ENCODE results near the gene ITPKC.

Gene ITPKC

DNA sequence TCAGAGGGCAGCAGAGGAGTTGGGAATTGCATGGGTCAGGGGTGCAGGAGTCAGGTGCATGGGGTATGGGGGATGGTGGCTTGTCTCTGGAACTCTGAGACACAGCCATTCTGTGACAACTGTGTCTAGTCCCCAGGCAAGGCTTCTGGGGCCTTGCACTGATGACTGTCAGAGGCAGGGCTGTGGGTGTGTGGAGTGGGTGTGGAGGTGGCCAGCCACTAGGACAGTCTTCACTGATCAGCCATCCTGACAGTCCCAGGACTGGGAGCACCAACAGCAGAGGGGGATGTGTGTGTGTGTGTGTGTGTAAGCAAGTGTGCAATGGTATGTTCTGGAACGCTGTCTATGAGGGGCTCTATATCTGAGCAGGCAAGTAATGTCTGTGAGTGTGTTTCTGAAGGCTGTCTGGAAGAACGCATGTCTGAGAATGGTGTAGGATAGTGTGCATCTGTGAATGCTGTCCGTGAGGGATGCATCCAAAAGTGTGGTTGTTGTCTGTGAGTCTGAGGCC is 31.8 kb upstream of the ITPKC start:
- no peak for DNase-seq
- no peak for ATAC-seq (ENCODE audit: insufficient read depth, low read depth)
- Histone ChIP-seq H3K27ac (ENCODE audit: low read length) (no peak overlapping the region), H3K36me3 (ENCODE audit: insufficient read depth, low read length) (peaks cover 12% of the 10 kb centered on the region), H3K9me3 (ENCODE audit: insufficient read depth, low read length, severe bottlenecking) (no peaks in the 10 kb centered on the region), H3K9ac (ENCODE audit: low read depth, low read length) (no peak overlapping the region), H4K20me1 (ENCODE audit: insufficient read depth, low read length) (no peaks in the 10 kb centered on the region), H3K4me3 (ENCODE audit: low read depth in 1 of 2, low read length in 2 of 2) (no peak overlapping the region), H3K79me2 (ENCODE audit: insufficient read depth, low read length) (no peaks in the 10 kb centered on the region), H3K4me2 (ENCODE audit: insufficient read depth, low read length) (no peak overlapping the region), H3K4me1 (ENCODE audit: insufficient read depth, low read length) (peaks cover 15% of the 10 kb centered on the region), H3K27me3 (ENCODE audit: insufficient read depth, low read length, poor library complexity) (no peaks in the 10 kb centered on the region), H2AFZ (ENCODE audit: low read depth, low read length) (no peak overlapping the region)
- TF ChIP-seq EZH2 (IDR thresholded peaks at IDR 0.05; ENCODE audit: borderline replicate concordance, low read depth, low read length, severe bottlenecking) = no peak
- TF ChIP-seq, protein P1, sequence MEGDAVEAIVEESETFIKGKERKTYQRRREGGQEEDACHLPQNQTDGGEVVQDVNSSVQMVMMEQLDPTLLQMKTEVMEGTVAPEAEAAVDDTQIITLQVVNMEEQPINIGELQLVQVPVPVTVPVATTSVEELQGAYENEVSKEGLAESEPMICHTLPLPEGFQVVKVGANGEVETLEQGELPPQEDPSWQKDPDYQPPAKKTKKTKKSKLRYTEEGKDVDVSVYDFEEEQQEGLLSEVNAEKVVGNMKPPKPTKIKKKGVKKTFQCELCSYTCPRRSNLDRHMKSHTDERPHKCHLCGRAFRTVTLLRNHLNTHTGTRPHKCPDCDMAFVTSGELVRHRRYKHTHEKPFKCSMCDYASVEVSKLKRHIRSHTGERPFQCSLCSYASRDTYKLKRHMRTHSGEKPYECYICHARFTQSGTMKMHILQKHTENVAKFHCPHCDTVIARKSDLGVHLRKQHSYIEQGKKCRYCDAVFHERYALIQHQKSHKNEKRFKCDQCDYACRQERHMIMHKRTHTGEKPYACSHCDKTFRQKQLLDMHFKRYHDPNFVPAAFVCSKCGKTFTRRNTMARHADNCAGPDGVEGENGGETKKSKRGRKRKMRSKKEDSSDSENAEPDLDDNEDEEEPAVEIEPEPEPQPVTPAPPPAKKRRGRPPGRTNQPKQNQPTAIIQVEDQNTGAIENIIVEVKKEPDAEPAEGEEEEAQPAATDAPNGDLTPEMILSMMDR (IDR thresholded peaks at IDR 0.05; ENCODE audit: borderline replicate concordance, extremely low read depth, low read length, poor library complexity, severe bottlenecking) = no peak

DNA sequence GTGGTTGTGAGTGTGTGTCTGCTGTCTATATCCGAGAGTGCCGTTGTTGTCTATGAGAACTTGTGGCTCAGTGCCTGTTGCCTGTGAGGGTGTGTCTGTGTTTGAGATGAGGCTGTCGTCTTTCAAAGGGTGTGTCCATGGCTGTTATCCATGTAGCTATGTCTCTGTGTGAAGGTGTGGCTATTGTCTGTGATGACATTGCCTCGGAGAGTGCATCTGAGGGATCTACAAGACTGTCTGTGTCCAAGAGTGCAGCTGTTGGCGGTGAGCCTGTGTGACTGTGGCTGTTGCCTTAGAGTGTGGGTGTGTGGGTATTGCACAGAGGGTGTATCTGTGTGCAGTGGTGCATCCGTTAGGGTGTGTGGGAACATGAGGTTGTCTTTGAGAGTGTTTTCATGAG is 31.3 kb upstream of the ITPKC start:
- no peaks in the 10 kb centered on the region for H3K79me2 ChIP-seq (ENCODE audit: insufficient read depth, low read length)
- no peaks in the 10 kb centered on the region for H4K20me1 ChIP-seq (ENCODE audit: insufficient read depth, low read length)
- peaks cover 12% of the 10 kb centered on the region for H3K36me3 ChIP-seq (ENCODE audit: insufficient read depth, low read length)
- no peak overlapping the region for H3K4me3 ChIP-seq (ENCODE audit: low read depth in 1 of 2, low read length in 2 of 2)
- H3K27me3 ChIP-seq (ENCODE audit: insufficient read depth, low read length, poor library complexity) = no peaks in the 10 kb centered on the region
- DNase-seq (no peak), ATAC-seq (ENCODE audit: insufficient read depth, low read depth) (no peak)
- no peaks in the 10 kb centered on the region for H3K9me3 ChIP-seq (ENCODE audit: insufficient read depth, low read length, severe bottlenecking)
- H2AFZ ChIP-seq (ENCODE audit: low read depth, low read length) = no peak overlapping the region
- no peak overlapping the region for H3K27ac ChIP-seq (ENCODE audit: low read length)
- TF ChIP-seq, protein P1 (IDR thresholded peaks at IDR 0.05; ENCODE audit: borderline replicate concordance, extremely low read depth, low read length, poor library complexity, severe bottlenecking) = no peak
- TF ChIP-seq EZH2 (IDR thresholded peaks at IDR 0.05; ENCODE audit: borderline replicate concordance, low read depth, low read length, severe bottlenecking) = no peak
- no peak overlapping the region for H3K4me2 ChIP-seq (ENCODE audit: insufficient read depth, low read length)
- peaks cover 17% of the 10 kb centered on the region for H3K4me1 ChIP-seq (ENCODE audit: insufficient read depth, low read length)
- no peak overlapping the region for H3K9ac ChIP-seq (ENCODE audit: low read depth, low read length)

DNA sequence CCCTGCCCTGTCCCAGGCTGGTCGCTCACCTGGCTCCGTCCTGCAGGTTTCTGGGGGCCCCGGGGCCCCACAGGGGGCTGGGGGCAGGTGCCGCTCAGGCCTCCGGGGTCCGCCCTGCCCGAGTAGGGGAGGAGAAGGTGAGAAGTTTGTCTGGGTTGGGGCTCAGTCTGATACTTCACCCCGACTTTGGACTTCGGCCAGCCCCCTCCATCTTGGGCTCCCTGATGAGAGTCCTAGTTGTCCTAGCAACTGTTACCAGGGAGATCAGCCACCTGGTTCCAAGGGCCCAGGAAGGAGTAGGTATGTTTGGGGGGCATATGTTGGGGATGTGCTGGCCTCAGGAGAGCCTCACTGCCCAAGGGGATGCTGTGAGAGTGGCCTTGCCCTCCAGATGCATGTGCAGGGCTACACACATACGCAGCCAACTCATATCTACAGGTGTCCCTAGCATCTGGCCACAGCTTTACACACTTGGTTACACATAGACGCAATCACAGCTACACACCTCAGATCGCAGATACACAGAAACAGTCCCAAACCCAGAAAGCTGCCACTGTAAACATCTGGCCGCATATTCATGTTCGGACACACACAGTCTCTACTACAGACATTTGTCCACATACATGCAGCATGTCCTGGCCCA is 29.9 kb upstream of the ITPKC start:
- Histone ChIP-seq H3K4me1 (ENCODE audit: insufficient read depth, low read length) (peaks cover 26% of the 10 kb centered on the region), H4K20me1 (ENCODE audit: insufficient read depth, low read length) (no peaks in the 10 kb centered on the region), H3K4me3 (ENCODE audit: low read depth in 1 of 2, low read length in 2 of 2) (no peak overlapping the region), H3K79me2 (ENCODE audit: insufficient read depth, low read length) (no peaks in the 10 kb centered on the region), H2AFZ (ENCODE audit: low read depth, low read length) (no peak overlapping the region), H3K36me3 (ENCODE audit: insufficient read depth, low read length) (peaks cover 9% of the 10 kb centered on the region; the same call in 1 of the 2 replicates), H3K9me3 (ENCODE audit: insufficient read depth, low read length, severe bottlenecking) (no peaks in the 10 kb centered on the region), H3K27me3 (ENCODE audit: insufficient read depth, low read length, poor library complexity) (no peaks in the 10 kb centered on the region), H3K9ac (ENCODE audit: low read depth, low read length) (no peak overlapping the region), H3K4me2 (ENCODE audit: insufficient read depth, low read length) (no peak overlapping the region), H3K27ac (ENCODE audit: low read length) (no peak overlapping the region)
- TF ChIP-seq, protein P1 (IDR thresholded peaks at IDR 0.05; ENCODE audit: borderline replicate concordance, extremely low read depth, low read length, poor library complexity, severe bottlenecking) = no peak
- no peak for TF ChIP-seq EZH2 (IDR thresholded peaks at IDR 0.05; ENCODE audit: borderline replicate concordance, low read depth, low read length, severe bottlenecking)
- DNase-seq = no peak
- ATAC-seq (ENCODE audit: insufficient read depth, low read depth) = no peak
